CD1c-positive myeloid dendritic cell (primary cell): Measurements from ENCODE around the gene EEF2K.
"Not testable (repeated sequence)": the region's sequence is repeated elsewhere in the genome, so short reads cannot be mapped to it uniquely, and the experiment has no call there.

ENCODE experiments used
- DNase-seq: peaks from one replicate; pipeline ENCODE4 v3.0.0-alpha.2; 2016; ENCODE audit errors: extremely low spot score

The EEF2K gene

DNA sequence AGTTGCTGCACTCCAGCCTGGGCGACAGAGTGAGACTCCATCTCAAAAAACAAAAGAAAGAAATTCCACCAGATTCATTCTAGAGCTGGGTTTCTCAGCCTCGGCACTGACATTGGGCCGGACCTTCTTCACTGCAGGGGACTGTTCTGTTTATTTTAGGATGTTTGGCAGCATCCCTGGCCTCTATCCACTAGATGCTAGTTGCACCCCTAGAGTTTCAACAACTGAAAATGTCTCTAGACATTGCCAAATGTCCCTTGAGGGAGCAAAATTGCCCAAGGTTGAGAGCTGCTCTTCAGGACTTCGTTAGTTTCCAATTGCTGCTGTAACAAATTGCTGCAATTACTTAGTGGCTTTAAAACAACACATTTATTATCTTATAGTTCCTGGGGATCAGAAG, 7.2 kb downstream of the EEF2K start:
- DNase-seq, result no peak

DNA sequence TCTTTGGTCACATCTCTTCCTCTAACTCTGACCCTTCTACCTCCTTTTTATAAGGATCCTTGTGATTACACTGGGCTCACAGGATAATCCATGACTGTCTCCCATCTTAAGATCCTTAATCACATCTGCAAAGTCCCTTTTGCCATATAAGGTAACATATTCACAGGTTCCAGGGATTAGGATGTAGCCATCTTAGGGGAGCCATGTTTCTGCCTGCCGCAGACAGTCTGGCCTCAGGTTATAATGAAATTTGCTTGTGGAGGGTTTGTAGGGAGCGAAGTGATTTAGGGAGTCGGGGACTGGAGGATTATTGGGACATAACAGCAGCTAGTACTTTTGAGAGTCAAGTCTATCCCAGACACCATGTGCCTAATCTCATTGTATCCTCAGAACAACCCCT, 7.7 kb downstream of the EEF2K start:
- no peak for DNase-seq

DNA sequence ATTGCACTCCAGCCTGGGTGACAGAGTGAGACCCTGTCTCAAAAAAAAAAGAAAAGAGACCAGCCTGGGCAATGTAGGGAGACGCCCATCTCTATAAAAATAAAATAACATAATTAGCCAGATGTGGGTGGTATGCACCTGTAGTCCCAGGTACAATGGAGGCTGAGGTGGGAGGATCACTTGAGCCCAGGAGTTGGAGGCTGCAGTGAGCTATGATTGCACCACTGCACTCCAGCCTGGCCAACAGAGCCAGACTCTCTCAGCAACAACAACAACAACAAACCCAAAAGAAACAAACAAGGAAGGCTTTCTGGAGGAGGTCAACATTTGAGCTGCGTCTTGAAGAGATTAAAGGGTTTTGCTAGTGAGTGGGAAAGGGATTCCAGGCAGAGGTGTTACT, 8.3 kb downstream of the EEF2K start:
- DNase-seq, result no peak

DNA sequence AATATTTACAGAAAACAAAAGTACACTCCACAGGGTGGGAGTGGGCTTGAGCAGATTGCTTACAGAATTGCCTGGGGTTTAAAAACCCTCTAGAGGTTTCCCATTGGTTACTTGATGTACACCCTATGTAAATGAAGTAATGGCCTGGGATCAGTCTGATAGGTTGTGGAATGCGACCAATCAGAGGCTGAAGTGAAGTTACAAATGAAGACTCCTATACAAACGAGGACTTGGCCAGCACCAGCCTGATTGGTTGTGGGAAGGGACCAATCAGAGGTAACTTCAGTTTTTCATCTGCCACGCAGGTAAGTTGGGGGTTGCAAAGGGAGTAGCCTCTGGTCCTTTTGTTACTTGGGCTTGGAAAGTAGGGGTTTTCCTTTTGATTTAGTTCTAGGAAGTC, 8.8 kb downstream of the EEF2K start:
- no peak for DNase-seq

DNA sequence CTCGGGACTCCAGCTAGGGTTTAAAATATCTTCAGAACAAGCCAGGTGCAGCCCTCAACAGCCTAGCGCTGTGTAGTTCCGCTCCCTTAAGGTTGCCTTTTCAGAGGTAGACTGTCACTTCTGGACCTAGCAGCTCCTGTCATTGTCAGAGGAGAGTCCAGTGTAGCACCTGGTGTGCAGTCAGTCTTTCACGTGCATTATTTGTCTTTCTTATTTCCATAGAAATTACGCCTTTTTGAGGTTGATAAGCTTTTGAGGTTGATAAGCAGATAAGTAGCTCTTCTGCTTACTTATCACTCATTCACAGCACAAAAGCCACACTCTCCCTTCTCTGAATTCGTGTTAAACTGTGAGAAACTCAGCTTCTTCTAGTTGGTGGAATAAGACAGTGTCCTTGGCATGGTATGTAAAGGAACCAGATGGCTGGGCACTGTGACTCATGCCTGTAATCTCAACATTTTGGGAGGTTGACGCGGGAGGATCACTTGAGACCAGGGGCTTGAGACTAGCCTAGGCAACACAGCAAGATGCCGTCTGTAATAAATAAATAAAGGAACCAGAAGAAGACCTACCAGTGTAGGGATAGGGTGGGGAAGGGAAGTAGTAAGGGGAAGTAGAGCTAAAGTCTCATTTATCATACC, 10.2 kb downstream of the EEF2K start:
- DNase-seq, result peak; percentile 35

GRCh38 chr16:22216832-22217225, 10.8 kb downstream of the EEF2K start:
- DNase-seq, result not testable (repeated sequence)

GRCh38 chr16:22217890-22218730, 12.0 kb downstream of the EEF2K start:
- DNase-seq, result peak; percentile 10

- no peak for DNase-seq
Measured at GRCh38 chr16:22219389-22220068, 13.5 kb downstream of the EEF2K start.

- DNase-seq, result no peak
Measured at GRCh38 chr16:22220069-22220440, 14.0 kb downstream of the EEF2K start.

DNA sequence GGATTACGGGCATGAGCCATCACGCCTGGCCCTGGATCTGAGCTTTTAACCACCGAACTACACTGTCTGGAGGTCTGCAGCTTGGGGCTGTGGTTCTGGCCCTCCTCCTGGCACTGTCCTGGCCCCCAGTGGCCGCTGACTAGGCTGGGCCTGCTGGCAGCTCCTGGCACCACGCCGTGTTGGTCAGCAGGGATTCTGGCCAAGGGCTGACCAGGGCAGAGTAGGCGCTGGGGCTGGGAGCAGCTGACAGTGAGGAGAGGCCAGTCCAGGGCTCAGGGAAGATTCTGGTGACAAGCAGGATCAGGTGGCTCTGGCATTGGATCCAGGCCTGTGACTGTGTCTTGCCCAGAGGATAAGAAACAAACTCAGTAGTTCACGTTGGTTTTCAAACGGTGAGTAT, 14.6 kb downstream of the EEF2K start:
- DNase-seq, result no peak

- no peak for DNase-seq
Measured at GRCh38 chr16:22222006-22222405, 15.9 kb downstream of the EEF2K start.

DNA sequence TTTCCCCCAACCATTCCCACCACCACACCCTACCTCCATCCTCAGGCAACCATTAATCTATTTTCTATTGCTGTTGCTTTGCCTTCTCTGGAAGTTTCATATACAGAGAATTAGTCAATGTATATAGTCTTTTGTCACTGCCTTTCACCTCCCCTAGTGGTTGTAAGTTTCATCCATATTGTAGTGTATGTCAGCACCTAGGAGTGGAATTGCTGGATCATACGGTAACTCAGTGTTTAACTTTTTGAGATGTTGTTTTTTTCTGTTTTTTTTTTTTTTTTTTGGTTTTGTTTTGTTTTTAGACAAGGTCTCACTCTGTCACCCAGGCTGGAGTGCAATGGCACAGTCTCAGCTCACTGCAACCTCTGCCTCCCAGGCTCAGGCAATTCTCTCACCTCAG, 16.9 kb downstream of the EEF2K start:
- DNase-seq, result no peak

DNA sequence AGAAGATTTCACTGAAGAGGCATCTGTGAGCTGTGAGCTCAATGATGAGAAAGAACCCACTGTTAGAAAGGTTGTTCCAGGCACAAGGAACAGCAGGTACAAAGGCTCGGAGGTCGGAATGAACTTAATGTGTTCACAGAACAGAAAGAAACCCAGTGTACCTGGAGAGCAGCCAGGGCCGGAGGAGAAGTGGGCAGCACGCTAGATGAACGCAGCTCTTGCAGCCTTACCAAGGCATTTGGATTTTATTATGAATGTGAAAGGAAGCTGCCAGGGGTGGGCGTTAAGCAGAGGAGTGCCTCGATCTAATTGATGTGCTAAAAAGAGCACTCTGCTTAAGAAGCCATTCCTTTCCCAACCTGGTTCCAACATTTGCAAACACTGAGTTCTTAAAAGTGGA, 19.0 kb downstream of the EEF2K start:
- DNase-seq, result no peak

DNA sequence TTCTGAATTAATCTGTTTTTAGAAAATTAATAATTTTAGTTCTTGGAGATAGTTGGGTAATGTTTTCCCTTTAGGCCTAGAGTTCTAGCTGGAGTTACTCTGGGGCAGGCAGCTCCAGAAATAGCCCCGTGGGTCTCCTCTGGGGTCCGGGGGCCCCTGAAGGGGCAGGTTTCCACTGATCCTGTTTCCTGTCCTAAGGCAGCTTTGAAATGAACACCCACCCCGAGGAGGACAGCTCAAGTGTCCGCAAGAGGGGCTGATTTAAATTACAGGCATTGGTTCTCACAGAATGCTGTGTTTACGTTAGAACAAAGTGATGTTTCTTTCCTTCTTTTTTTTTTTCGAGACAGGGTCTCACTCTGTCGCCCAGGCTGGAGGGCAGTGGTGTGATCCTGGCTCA, 23.8 kb downstream of the EEF2K start:
- DNase-seq, result no peak

DNA sequence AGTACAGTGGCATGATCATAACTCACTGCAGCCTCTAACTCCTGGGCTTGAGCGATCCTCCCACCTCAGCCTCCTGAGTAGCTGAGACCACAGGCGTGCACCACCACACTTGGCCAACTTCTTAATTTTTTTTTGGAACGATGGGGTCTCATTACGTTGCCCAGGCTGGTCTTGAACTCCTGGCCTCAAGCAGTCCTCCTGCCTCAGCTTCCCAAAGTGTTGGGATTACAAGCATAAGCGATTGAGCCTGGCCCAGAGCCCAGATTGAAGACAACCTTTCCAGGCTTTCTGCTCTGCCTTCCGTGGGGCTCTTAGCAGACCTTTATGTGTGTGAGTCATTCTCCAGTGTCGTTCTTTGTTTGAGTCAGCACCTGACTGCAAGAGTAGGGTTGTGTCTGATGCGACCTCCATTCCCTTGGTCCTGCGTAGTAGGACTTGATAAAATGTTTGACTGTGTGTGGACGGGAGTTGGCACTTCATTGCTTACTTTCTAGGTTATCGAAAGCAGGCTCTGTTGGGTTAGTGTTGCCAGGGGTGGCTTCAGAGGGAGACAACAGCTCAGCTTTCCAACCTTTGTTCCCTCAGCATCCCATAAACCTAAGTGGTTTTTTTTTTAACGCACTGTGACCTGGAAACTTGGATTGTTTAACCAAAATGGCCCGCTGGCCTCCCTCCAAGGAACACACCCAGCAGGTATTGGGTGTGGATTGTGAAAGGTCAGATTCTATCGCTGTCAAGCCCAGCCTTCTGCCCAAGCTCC, 26.4 kb downstream of the EEF2K start:
- DNase-seq, result no peak

DNA sequence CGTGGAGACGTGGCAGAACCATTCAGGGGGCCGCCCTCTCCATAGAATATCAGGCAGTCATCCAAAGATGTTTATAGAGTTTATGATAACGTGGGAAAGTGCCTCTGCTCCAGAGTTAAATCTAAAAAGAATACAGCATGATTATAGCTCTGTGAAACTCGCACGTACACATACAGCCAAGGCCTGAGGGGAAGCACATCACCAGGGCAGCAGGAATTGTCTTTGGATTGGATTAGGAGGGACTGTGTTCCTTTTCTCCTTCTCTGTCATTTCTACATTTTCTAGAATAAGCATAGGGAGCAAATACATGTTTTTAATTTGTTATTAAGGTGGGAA, 26.9 kb downstream of the EEF2K start:
- no peak for DNase-seq

- DNase-seq, result no peak
Measured at GRCh38 chr16:22235839-22236745, 30.0 kb downstream of the EEF2K start.

DNA sequence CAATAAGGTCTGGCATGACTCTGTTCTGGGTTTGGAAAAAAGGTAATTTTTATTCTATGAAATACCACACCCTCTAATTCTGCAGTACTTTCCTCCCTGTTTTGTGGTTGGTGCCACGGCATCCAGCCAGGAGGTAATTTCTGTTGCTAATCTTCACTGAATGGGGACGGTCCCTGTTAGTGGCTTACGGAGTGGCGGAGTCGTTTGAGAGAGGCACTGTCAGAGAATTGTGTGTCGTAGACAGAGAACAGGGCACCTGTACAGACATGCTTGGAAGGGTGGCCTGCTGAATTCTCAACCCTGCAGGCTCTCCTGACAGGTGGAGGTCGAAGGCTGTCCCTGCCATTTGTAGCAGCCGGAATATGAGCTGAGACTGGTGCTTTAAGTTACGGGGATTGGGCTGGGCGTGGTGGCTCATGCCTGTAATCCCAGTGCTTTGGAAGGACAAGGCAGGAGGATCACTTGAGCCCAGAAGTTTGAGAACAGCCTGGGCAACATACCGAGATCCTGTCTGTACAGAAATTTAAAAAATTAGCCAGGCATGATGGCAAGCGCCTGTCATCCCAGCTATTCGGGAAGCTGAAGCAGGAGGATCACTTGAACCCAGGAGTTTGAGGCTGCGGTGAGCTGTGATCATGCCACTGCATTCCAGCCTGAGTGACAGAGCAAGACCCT, 33.2 kb downstream of the EEF2K start:
- DNase-seq, result no peak

- peak; percentile 5 for DNase-seq
Measured at GRCh38 chr16:22240023-22240710, 34.1 kb downstream of the EEF2K start.

DNA sequence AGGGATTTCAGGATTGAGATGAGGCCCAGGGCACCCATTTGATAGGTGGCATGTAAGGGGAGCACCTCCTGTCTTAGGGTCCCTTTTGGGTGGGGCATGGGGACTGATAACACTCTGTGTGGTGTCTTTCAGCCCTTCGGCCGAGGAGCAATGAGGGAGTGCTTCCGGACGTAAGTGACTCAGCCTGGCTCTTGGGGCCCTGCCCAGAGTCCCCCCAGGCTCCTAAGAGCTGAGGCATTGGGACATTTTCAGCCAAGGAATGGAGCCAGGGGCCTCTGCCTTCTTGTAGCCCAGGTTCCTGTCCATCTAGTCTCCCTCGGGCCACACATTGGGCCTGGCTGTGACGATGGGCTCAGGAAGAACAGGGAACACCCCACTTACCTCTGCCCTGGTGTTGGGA, 44.4 kb downstream of the EEF2K start:
- DNase-seq, result no peak
